ENCODE results near the gene PXDN.

PXDN gene

GRCh38 chr2:1602278-1603010 is 141.9 kb downstream of the PXDN start:
- Histone ChIP-seq H3K27me3 (replicated peaks; ENCODE audit: control insufficient read depth, insufficient read depth, low read length, poor library complexity, severe bottlenecking) (no peaks in the 10 kb centered on the region), H3K4me1 (ENCODE audit: control insufficient read depth, insufficient read depth, low read length, poor library complexity, severe bottlenecking) (no peaks in the 10 kb centered on the region), H3K9me3 (ENCODE audit: control insufficient read depth, low read length) (no peaks in the 10 kb centered on the region), H3K36me3 (ENCODE audit: control insufficient read depth, insufficient read depth, low read length) (no peaks in the 10 kb centered on the region), H3K4me3 (ENCODE audit: insufficient read depth, low read depth, low read length, poor library complexity, severe bottlenecking) (no peak overlapping the region), H3K27ac (ENCODE audit: insufficient read depth, low read length, poor library complexity, severe bottlenecking) (no peak overlapping the region)
- DNase-seq, result no peak

GRCh38 chr2:1601471-1602277 is 142.6 kb downstream of the PXDN start:
- Histone ChIP-seq H3K4me3 (ENCODE audit: insufficient read depth, low read depth, low read length, poor library complexity, severe bottlenecking) (no peak overlapping the region), H3K4me1 (ENCODE audit: control insufficient read depth, insufficient read depth, low read length, poor library complexity, severe bottlenecking) (no peaks in the 10 kb centered on the region), H3K27me3 (replicated peaks; ENCODE audit: control insufficient read depth, insufficient read depth, low read length, poor library complexity, severe bottlenecking) (no peaks in the 10 kb centered on the region), H3K27ac (ENCODE audit: insufficient read depth, low read length, poor library complexity, severe bottlenecking) (no peak overlapping the region), H3K36me3 (ENCODE audit: control insufficient read depth, insufficient read depth, low read length) (no peaks in the 10 kb centered on the region), H3K9me3 (ENCODE audit: control insufficient read depth, low read length) (no peaks in the 10 kb centered on the region)
- DNase-seq, result no peak

DNA sequence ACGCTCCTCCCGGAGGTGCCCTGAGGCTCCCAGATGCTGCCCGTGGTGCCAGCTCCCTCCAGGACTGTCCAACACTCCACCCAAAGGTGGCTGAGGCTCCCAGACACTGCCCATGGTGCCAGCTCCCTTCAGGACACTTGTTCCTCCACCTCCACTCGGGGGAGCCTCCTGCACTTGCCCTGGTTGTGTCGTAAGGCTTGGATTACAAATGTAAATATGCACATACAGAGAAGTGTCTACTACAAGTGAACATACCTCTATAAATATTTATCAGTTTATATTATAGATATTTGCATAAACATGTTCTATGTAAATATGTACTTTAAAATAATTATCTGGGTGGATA is 143.3 kb downstream of the PXDN start:
- no peak for DNase-seq
- H3K27ac ChIP-seq (ENCODE audit: insufficient read depth, low read length, poor library complexity, severe bottlenecking), result no peak overlapping the region
- H3K27me3 ChIP-seq (replicated peaks; ENCODE audit: control insufficient read depth, insufficient read depth, low read length, poor library complexity, severe bottlenecking), result no peaks in the 10 kb centered on the region
- H3K4me1 ChIP-seq (ENCODE audit: control insufficient read depth, insufficient read depth, low read length, poor library complexity, severe bottlenecking), result no peaks in the 10 kb centered on the region
- H3K36me3 ChIP-seq (ENCODE audit: control insufficient read depth, insufficient read depth, low read length), result no peaks in the 10 kb centered on the region
- H3K4me3 ChIP-seq (ENCODE audit: insufficient read depth, low read depth, low read length, poor library complexity, severe bottlenecking), result no peak overlapping the region
- no peaks in the 10 kb centered on the region for H3K9me3 ChIP-seq (ENCODE audit: control insufficient read depth, low read length)

GRCh38 chr2:1600191-1601066 is 143.9 kb downstream of the PXDN start:
- no peak for DNase-seq
- Histone ChIP-seq H3K27ac (ENCODE audit: insufficient read depth, low read length, poor library complexity, severe bottlenecking) (no peak overlapping the region), H3K36me3 (ENCODE audit: control insufficient read depth, insufficient read depth, low read length) (no peaks in the 10 kb centered on the region), H3K27me3 (replicated peaks; ENCODE audit: control insufficient read depth, insufficient read depth, low read length, poor library complexity, severe bottlenecking) (no peaks in the 10 kb centered on the region), H3K4me1 (ENCODE audit: control insufficient read depth, insufficient read depth, low read length, poor library complexity, severe bottlenecking) (no peaks in the 10 kb centered on the region), H3K4me3 (ENCODE audit: insufficient read depth, low read depth, low read length, poor library complexity, severe bottlenecking) (no peak overlapping the region), H3K9me3 (ENCODE audit: control insufficient read depth, low read length) (no peaks in the 10 kb centered on the region)

GRCh38 chr2:1599301-1600085 is 144.8 kb downstream of the PXDN start:
- Histone ChIP-seq H3K27ac (ENCODE audit: insufficient read depth, low read length, poor library complexity, severe bottlenecking) (no peak overlapping the region), H3K4me1 (ENCODE audit: control insufficient read depth, insufficient read depth, low read length, poor library complexity, severe bottlenecking) (no peaks in the 10 kb centered on the region), H3K9me3 (ENCODE audit: control insufficient read depth, low read length) (no peaks in the 10 kb centered on the region), H3K27me3 (replicated peaks; ENCODE audit: control insufficient read depth, insufficient read depth, low read length, poor library complexity, severe bottlenecking) (no peaks in the 10 kb centered on the region), H3K36me3 (ENCODE audit: control insufficient read depth, insufficient read depth, low read length) (no peaks in the 10 kb centered on the region), H3K4me3 (ENCODE audit: insufficient read depth, low read depth, low read length, poor library complexity, severe bottlenecking) (no peak overlapping the region)
- DNase-seq, result no peak

- H3K27ac ChIP-seq (ENCODE audit: insufficient read depth, low read length, poor library complexity, severe bottlenecking), result no peak overlapping the region
- no peaks in the 10 kb centered on the region for H3K4me1 ChIP-seq (ENCODE audit: control insufficient read depth, insufficient read depth, low read length, poor library complexity, severe bottlenecking)
- DNase-seq, result no peak
- no peak overlapping the region for H3K4me3 ChIP-seq (ENCODE audit: insufficient read depth, low read depth, low read length, poor library complexity, severe bottlenecking)
- H3K27me3 ChIP-seq (replicated peaks; ENCODE audit: control insufficient read depth, insufficient read depth, low read length, poor library complexity, severe bottlenecking), result no peaks in the 10 kb centered on the region
- H3K9me3 ChIP-seq (ENCODE audit: control insufficient read depth, low read length), result no peaks in the 10 kb centered on the region
- no peaks in the 10 kb centered on the region for H3K36me3 ChIP-seq (ENCODE audit: control insufficient read depth, insufficient read depth, low read length)
These were observed 145.5 kb downstream of the PXDN start for GRCh38 chr2:1598800-1599199.

GRCh38 chr2:1598041-1598710 is 146.1 kb downstream of the PXDN start:
- Histone ChIP-seq H3K9me3 (ENCODE audit: control insufficient read depth, low read length) (no peaks in the 10 kb centered on the region), H3K27ac (ENCODE audit: insufficient read depth, low read length, poor library complexity, severe bottlenecking) (no peak overlapping the region), H3K4me3 (ENCODE audit: insufficient read depth, low read depth, low read length, poor library complexity, severe bottlenecking) (no peak overlapping the region), H3K27me3 (replicated peaks; ENCODE audit: control insufficient read depth, insufficient read depth, low read length, poor library complexity, severe bottlenecking) (no peaks in the 10 kb centered on the region), H3K4me1 (ENCODE audit: control insufficient read depth, insufficient read depth, low read length, poor library complexity, severe bottlenecking) (no peaks in the 10 kb centered on the region), H3K36me3 (ENCODE audit: control insufficient read depth, insufficient read depth, low read length) (no peaks in the 10 kb centered on the region)
- DNase-seq, result no peak

DNA sequence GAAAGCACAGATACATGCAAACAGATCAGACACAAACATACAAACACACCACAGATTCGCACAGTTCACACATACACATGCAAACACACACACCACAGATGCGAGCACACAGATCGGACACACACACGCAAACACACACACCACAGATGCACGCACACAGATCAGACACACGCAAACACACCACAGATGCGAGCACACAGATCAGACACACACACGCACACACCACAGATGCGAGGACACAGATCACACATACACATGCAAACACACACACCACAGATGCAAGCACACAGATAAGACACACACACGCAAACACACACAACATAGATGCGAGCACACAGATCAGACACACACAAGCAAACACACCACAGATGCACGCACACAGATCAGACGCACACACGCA is 149.0 kb downstream of the PXDN start:
- no peaks in the 10 kb centered on the region for H3K36me3 ChIP-seq (ENCODE audit: control insufficient read depth, insufficient read depth, low read length)
- no peak for DNase-seq
- no peaks in the 10 kb centered on the region for H3K4me1 ChIP-seq (ENCODE audit: control insufficient read depth, insufficient read depth, low read length, poor library complexity, severe bottlenecking)
- no peak overlapping the region for H3K4me3 ChIP-seq (ENCODE audit: insufficient read depth, low read depth, low read length, poor library complexity, severe bottlenecking)
- no peaks in the 10 kb centered on the region for H3K9me3 ChIP-seq (ENCODE audit: control insufficient read depth, low read length)
- H3K27ac ChIP-seq (ENCODE audit: insufficient read depth, low read length, poor library complexity, severe bottlenecking), result no peak overlapping the region
- no peaks in the 10 kb centered on the region for H3K27me3 ChIP-seq (replicated peaks; ENCODE audit: control insufficient read depth, insufficient read depth, low read length, poor library complexity, severe bottlenecking)

Measured in effector memory CD4-positive, alpha-beta T cell (primary cell).